HG02759 (cell line): ENCODE measurements around the gene GRIN1.

Experiments used
- ATAC-seq: cut with Tn5 transposase; IDR thresholded peaks from one replicate; pipeline ENCODE4 v1.9.1; 2021; ENCODE audit warnings: mild to moderate bottlenecking, moderate library complexity; ENCODE audit not compliant: unreplicated experiment

The GRIN1 gene

DNA sequence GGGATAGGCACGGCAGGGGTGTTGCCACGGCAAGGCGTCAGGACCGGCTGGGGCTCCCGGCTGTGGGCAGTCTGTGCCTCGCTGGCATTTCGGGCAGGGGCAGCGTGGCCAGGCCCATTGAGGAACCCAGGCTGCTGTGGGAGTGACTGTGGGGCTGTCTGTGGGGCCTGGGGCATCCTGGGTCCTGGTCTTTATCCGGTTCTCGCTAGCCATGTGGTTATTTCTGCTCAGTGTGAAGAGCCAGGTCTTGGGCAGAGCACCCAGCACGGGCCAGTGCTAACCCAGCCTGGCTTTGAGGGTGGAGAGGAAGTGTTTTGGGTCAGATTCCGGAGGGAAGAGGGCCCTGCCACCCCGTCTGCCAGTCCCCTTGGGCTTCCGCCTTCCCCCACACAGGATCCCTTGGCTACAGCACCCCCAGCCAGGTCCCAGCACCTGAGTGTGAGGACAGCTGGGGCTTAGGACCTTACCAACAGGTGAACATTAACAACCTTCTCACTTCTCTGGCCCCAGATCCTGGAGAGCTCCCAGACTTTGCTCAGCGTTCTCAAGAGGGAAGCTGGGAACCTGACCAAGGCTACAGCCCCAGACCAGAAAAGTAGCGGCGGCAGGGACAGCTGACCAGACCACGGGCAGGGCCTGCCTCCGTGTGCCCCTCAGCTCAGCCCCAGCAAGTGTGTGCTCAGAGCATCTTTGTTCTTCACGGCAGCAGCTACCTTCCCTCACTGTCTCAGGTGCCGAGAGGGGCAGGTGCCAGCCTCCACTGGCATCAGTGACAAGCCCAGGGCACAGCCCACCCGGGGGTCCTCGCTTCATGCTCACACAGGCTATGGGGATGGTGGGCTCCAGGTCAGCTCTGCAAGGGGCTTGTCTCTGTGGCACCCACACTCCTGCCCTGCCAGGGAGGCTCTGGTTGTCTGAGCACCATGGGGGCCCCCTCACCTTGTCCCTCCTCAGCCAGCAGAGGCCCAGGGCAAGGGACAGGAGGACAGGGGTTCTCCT lies 50.6 kb downstream of the GRIN1 start:
- ATAC-seq, result no peak

DNA sequence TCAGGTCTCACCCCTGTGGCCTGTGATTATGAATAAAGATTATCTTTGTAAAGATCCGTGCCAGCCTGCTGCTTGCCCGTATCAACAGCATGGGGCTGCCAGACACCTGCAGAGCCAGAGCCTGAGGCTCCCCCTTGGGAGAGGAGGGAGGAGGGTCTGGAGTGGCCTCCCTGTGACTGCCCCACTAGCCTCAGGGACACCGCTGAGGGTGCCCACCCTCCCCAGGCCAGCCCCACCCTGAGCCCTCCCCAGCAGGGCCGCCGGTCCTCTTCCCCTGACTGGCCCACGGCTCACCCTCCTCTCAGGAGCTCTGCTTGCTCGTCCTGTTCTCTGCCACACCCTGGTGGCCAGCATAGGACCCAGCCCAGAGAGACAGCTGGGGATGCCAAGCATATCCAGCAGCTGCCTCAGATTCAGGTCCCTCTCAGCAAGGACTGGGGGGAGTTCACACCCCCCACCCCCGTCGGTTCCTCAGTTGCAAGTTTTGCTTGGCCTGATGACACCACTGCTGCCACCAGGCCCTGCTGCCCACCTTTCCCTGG lies 51.4 kb downstream of the GRIN1 start:
- ATAC-seq, result no peak

DNA sequence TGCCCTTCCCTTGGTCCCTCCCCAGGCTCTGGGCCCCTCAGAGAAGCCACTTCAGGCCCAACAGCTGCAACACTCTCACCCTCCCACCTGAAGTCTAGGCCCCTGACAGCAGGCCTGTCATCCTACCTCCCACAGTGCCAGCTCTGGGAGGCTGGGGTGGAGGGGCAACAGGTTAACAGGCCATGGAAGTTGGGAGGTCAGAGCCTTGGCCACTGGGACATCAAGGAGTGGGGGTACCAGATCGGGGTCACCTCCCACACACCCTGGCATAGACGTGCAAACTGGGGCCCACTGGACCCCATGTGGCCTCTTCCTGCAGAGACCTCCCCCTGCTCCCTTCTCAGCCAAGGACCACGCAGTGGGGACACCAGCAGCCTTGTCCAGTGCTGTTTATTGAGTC lies 52.3 kb downstream of the GRIN1 start:
- no peak for ATAC-seq

DNA sequence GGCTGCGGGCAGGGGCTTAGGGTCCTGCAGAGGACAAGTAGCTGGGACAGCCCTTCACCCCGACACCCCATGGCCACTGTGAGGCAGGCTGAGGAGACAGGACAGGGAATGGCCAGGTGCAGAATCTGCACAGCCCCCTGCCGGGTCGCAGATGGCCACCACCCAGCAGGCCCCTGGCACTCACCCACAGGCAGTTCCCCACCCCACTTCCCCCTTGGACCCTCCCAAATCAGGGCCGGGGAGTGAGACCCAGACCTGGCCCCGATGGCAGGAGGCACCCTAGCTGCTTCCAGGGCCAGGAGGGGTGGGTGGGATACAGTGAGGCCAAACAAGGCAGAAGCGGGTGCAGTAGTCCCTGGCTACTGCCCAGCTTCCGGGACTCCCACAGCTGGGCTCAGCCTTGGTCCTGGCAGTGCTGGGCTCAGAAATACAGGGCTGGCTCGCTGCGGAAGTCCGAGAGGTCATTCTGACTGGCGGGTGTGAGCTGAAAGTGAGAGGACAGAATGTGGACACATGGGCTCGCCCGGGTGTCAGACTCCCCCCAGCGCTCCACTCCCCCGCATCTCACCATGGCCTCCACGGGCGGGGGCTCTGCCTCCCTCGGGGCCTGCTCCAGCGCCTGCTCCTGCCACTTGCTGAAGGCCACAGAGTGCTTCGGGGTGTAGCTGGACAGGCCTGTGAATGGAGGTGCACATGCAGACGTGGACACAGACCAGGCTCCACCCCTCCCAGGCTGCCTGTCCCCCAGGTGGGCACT lies 52.9 kb downstream of the GRIN1 start:
- ATAC-seq, result no peak

DNA sequence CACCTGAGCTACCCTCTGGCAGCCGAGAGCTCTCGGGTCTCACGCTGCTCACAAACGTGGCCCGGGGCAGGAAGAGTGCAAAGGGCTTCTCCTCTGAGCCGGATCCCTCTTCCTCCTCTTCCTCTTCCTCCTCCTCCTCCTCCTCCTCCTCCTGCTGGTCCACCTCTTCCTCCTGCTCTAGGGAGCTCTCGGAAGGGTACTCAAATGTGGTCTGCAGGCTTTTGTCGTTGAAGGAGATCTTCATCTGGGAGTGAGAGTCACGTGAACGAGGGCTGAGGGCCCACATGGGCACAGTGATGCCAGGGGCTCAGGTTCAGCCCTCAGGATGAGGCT lies 53.5 kb downstream of the GRIN1 start:
- ATAC-seq, result no peak

DNA sequence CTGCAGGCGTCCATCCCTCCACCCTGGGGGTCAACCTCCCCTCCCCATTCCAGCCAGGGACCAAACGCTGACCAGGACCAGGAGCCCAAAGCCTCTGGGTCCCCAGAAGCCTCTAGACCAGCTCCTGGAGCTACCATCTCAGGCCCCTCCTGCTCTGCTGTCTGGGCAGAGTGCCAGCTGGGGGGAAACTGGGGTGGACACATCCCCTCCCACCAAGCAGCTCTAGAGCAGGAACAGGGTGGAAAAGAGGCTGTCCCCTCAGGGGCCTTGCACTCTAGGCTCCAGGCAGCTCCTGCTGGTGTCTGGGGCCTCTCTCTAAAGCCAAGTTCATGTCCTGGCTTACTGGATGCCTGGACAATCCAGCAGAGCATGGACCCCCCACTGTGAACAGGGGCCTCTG lies 53.9 kb downstream of the GRIN1 start:
- ATAC-seq, result no peak

DNA sequence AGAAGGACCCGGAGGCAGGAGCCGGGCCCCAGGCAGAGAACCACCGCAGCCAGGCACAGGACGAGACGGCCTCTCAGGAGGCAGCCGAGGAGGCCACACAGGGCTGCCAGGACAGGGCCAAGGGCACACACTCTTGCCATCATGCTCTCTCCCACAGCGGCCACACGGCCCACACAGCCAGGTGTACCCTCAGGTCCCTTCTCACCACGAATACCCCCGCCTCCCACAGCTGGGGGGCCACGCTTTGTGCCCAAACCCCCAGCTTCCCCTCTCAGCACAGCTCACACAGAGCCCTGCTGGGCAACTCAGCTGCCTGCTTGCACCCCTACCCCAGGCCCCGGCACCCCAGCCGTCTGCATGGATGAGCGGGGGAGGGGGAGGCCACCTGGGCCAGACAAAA lies 54.8 kb downstream of the GRIN1 start:
- no peak for ATAC-seq

DNA sequence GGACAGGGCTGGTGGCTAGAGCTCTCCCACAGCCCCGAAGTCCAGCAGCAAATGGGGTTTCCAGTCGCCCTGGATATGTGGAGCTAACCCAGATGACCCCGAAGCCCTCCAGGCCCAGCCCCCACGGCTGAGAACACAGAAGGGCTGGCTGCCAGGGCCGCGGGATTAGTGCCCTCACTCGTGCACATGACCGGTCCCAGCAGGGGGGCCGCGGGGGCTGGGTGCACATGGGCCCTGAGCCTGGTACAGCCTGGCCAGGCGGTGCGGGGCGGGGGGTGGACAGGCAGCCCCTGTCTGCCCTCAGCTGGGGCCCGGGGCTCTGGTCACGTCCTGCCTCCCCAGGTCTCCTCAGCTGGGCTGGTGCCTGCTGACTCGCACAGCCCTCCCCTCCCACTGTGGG lies 55.4 kb downstream of the GRIN1 start:
- ATAC-seq, result no peak

DNA sequence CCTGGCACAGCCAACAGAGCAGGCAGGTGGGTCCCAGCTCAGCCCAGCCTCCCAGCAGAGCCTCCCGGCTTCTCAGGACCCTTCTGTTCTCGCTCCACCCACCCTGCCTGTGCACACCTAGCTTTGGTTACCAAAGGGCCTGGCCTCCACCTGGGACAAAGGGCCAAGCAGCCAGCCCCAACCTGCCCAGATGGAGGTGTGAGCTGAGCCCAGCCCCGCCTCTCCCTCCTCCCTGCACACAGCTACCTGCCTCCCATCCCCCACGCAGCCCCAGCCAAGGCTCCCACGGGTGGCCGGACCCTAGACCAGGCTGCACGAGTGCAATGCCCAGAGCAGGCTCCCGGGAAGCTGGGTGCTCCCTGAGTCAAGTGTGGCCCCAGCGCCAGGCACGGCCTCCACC lies 56.0 kb downstream of the GRIN1 start:
- ATAC-seq, result no peak

DNA sequence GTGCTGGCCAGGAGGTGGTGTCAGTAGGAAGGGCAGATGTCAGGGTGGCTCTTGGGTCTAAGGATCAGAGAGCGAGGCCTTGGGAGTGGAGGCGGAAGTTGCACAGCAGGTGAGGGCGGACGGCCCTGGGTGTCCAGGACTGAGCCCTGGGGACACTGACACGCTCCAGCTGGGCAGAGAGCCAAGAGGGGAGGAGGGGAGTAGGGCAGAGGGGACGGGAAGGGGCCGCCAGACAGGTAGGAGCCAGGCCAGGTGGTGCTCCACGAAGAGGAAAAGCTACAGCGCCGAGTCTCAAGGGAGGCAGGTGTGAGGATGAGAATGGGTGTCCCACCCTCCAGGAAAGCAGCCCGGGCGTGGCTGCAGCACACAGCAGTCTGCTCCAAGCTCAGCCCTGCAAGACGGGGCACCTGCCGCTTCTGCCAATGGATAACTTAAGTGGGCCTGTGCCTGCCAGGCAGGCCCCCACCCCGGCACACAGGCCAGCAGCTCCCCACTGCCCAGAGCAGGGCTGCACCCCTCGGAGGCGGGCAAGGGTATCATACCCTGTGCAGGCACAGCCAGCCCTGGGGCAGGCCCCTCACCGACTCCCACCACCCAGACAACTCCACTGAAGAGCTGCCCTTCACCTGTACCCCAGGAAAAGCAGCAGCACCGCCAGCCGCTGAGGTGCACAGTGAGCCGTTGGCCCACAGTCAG lies 56.7 kb downstream of the GRIN1 start:
- ATAC-seq, result no peak

DNA sequence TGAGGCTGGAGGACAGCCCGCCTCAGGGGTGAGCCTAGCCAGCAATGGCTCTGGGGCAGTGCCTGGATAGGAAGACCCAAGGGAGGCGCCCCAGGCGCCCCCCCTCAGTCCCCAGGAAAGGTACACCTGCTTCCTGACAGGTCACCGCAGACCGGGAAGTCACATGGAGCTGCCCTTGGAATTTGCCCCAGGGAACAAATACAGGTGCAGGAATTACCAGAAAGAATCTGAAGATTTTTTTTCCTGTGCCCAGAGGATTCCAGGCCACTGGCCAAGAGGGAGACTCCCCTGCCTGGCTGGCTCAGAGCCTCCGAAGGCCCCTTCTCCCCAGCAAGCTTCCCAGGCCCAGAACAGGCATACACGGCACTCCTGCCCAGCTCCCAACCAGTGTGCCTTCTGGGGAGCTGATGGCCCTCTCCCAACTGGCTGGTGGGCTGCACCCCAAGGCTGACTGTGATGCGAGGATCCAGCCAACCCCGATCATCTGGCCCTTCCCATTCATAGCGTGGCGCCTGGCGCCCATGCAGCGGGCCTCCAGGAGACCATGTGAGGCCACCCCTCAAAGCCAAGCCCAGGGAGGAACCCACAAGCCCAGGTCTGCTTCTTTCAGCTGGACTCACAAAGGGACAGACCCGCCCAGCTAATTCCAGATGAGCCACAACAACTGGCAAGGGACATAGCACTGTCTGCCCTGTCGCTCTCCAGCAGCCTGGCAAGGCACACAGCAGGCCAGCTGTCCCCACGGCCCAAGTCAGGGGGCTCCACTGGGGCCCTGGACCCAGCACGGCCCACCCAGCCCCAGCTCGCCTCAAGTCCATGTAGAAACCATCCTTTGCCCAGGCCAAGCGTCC lies 59.3 kb downstream of the GRIN1 start:
- ATAC-seq, result no peak

DNA sequence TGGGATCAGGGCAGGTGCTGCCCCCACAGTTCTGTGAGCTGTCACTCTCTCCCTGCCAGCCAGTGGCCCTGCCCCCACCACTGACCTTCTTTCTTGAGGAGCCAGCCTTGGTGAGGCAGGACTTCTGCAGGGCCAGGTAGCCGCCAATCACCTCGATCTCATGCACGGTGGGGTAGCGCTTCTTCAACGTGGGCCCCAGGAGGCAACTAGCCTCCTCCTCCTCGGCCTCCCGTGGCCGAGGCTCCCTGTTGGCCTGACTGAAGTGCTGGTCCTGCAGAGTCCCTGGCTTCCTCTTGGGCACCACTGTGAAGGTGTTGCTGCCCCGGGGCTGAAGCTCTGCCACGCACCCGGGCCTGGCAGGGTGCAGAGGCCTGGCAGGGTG lies 59.9 kb downstream of the GRIN1 start:
- ATAC-seq, result no peak

DNA sequence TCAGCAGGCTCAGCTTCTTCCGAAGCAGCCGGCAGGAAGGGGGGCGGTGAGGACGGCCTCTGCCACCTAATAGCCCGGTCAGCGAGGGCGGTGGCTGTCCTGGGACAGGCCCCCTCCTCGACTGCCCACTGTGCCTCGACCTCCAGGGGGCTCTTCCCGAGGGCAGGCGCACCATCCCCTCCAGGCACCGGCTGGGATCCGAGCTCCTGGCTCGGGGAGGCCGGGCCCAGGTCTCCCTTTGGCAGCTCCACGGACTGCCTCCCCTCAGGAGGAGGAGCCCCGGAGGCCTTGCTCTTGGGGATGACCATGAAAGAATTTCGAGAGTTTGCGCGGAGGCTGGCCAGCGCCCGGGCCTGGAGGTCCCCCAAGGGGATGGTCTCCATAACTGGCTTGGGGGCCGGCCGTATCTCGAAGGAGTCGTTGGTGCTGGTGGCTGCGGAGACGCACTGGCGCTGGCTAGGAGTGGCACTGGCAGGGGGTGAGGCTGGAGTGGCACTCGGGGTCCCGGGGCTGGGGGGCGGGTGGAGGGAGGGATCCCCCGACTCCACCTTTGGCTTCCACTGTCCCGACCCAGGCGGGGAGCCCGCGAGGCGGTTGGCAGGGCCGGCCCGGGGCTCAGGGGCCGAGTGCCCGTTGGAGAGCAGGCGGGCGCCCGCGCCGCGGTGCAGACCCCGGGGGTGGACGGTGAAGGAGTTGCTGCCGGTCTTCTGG lies 60.6 kb downstream of the GRIN1 start:
- ATAC-seq, result no peak

DNA sequence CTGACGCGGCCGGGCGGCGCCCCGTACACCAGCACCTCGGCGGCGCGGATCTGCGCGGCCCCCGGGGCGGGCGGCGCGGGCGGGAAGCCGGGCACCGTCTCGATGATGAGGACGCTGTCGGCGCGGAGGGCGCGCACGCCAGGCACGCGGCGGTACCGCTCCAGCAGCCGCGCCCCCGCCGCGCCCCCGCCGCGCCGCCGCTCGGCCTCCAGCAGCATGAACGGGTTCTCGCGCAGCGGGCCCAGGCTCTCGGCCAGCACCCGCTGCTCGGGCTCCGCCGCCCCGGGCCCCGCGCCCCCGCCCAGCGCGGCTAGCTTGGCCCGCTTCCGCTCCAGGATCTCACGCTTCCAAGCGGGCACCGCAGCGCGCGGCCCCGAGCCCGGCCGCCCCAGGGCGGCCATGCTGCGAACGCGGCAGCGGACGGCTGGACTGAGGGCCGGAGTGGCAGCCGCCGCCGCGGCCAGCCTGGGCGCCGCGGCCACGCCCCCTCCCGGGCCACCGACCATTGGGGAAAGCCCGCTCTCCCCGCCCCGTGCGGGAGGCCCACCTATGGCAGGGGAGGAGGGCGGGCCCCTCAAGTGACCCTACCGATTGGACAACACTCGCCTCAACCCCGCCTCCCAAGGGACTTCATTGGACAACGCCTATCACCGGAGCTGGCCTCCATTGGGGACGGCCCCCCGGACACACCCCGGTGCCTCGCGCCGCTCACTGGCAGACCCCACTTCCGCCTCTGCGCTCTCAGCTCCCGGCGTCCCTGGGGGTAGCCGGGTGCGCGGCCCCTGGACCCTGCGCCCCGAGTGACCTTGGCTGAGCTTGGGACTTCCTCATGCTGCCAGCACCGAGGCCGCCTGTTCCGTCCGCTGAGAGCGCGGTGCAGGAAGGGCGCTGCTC lies 61.6 kb downstream of the GRIN1 start, which contains the start of gene TPRN:
Gene TPRN (minus strand): TSS at position 431 of the 894 bp plus-strand sequence. CDS start 30 bp downstream, at position 401.
- peak; percentile 89 for ATAC-seq

DNA sequence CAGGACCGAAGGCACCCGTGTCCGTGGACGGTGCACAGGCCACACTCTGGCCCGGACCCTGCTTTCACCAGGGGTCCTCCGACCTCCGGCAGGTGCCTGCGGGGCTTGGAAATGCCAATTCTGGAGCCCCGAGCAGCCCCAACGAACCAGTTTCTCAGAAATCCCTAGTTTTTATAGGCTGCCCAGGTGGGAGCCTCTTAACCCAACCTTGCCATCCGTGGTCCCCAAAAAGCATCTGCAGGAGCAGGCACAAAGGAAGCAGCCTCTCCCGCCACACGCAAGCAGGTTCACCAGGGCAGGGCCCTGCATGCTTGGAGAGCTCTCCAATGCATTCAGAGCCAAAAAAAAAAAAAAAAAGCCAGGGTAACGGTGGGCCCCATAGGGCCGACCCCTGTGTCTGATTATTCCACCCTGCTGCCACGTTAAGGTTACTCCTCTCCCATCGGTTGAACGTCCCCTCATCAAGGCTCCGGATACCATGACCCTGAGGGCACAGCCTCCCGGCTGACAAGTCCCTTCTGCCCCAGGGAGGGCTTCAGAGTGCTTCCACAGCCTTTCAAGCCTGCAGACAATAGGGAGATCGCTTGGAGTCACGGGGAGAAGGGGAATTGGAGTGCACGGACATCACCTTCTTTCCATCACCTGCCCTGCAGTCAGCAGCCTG lies 62.4 kb downstream of the GRIN1 start:
- ATAC-seq, result no peak

DNA sequence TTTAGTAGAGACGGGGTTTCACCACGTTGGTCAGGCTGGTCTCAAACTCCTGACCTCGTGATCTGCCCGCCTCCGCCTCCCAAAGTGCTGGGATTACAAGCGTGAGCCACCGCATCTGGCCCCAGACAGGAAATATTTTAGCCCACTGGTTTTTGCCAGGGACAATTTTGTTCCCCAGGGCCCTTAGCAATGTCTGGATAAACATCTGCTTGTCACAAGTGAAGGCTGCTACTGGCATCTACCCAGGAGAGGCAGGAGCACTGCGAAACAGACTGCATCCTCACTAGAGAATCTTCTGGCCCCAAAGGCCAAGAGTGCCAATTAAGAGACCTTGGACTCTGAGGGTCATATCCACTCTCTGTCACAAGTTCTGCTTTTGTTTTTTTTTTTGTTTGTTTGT lies 64.0 kb downstream of the GRIN1 start:
- ATAC-seq, result no peak

DNA sequence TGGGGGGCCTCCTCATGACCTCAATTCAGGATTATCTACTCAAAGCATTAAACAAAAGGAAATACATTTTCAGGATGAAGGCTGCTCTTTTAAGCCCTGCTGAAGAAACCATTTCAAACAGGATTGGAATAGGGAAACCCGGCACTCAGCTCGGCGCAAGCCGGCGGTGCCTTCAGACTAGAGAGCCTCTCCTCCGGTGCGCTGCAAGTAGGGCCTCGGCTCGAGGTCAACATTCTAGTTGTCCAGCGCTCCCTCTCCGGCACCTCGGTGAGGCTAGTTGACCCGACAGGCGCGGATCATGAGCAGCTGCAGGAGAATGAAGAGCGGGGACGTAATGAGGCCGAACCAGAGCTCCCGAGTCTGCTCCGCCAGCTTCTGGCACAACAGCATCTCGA lies 65.8 kb downstream of the GRIN1 start:
- no peak for ATAC-seq
